GM18868 (cell line): ENCODE measurements around the gene MRPS25.
A peak's percentile ranks its signal among the peaks of the same experiment; 100 is the strongest.

Source experiments
- ATAC-seq: cut with Tn5 transposase; IDR thresholded peaks from one replicate; pipeline ENCODE4 v1.9.1; 2021; ENCODE audit warnings: mild to moderate bottlenecking, moderate library complexity; ENCODE audit not compliant: unreplicated experiment

Gene MRPS25

DNA sequence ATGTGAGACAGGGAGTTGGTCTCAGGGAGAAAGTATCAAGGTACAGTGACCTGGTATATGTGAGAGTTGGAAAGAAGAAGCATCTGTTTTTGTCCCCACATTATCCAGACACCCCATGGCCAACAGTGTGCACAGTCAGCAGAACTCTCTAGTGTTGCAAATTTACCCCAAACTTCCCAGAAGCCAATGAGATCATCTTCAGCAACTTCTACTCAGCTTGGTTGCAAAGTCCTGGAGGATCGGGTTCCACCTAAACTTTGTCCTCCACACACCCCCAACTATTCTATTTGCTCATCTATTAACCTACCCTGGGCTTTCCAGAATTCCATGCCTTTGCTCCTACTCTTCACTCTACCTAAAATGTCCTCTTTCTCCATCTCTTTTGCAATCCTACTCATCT is 18.1 kb upstream of the MRPS25 start:
- ATAC-seq, result no peak

DNA sequence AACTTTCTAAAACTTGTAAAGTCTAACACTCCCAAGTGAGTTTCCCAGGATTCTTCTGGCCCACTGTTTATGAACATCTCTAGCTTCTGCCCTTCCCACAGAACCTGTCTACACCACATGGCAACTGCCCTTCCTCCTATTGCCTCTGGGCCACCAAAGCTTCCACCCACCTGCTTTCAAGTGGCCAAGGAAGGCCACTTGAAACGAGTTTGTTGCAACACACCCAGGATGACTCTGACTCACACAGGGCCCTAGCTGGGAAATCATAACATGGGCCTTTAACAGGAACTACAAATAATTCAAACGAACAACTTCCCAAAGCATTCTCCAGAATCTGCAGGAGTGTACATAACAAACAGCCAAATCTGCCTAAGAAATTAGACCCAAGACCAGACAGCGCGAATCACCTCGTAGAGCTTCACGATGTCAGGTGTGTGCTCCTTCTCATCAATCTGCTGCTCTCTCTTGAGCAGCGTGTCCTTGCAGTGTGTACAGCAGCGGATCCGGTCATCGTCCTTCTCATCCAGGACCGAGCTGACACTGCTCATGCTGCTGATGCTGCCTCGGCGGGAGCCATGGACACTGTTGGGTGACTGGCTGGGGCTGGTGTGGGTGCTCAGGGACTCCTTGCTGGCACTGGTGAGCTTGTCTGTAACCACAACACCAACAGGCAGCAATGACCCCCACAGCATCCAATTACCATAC is 17.0 kb upstream of the MRPS25 start:
- ATAC-seq, result no peak

DNA sequence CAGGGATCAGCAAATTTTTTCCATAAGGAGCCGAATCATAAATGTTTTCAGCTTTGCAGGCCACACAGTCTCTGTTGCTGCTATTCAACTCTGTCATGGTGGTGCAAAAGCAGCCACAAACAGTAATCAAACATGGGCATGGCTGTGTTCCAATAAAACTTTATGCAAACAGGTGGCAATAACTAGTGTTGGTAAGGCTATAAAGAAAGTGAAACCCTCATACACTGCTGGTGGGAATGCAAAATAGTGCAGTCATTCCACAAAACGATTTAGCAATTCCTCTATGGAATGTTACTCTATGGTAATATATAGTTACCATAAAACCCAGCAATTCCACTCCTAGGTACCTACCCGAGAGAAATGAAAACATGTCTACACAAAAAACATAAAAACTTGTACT is 14.0 kb upstream of the MRPS25 start:
- ATAC-seq, result no peak

DNA sequence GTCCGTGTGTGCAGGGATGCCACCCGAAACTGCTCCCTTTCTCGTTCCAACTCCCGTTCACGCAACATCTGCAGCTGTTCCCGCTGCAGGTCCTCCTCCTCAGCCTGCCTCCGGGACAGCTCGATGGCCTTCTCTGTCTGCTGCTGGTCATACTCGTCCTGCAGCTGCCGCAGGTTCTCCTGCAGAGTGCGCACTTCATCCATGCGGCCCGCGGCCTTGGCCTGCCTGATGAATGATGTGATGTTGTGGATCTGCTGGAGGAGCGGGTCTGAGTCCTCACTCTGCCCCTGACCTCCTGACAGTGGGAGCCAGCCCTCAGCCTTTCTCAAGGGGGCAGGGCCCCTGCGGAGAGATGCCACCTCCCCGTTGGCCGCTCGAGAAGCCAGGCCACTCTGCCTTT is 9.4 kb upstream of the MRPS25 start:
- no peak for ATAC-seq

DNA sequence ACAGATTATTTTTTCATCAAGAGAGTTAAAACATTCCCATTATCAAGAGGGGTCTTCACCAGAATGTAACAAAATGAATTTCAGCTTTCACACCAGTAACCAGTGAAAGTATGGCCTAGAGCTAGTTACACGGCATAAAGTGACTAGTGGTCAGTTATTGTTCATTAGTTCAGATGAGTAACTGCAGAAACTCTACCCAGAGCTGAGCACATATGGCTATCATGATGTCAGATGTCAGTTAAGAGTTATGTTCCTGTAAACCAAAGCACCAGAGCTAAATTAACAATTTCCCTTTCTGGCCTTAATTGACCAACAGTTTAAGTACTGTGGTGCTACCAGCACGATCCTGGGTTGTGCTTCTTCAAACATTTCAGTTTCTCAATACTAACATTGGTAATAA is 6.6 kb upstream of the MRPS25 start:
- no peak for ATAC-seq

DNA sequence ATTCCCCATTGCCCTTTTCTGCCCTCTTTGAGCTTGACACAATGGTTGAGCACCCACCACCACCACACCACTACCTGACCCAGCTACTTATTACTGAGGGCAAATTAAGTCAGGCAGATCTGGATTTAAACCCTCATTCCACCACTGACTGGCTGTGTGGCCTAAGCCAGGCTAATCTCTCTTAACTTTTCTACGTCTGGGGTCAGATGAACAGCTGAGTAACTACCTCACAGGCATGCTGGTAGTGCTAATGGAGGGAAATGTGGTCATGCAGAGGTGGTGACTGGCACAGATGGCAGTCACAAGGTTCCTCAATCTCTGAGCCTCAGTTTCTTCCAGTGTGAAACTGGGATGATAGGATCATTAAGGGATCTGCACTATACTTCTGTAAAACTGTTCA is 4.3 kb upstream of the MRPS25 start:
- ATAC-seq, result no peak

DNA sequence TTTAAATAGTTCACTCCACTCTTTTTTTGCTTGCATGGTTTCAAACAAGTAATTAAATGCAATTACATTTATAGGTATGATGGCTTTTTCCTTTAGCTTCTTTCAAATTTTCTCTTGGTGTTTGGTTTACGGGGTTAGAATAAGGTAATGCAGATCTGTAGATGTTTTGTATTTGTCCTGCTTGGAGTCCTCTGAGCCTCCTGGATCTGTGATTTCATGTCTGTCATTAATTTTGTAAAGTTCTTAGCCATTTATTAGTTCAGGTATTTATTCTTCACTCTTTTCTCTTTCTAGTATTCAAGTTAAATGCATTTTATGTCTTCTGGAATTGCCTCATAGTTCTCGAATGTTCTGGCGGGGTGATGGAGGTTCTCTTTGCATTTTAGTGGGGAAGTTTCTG is 1.4 kb upstream of the MRPS25 start:
- ATAC-seq, result no peak

DNA sequence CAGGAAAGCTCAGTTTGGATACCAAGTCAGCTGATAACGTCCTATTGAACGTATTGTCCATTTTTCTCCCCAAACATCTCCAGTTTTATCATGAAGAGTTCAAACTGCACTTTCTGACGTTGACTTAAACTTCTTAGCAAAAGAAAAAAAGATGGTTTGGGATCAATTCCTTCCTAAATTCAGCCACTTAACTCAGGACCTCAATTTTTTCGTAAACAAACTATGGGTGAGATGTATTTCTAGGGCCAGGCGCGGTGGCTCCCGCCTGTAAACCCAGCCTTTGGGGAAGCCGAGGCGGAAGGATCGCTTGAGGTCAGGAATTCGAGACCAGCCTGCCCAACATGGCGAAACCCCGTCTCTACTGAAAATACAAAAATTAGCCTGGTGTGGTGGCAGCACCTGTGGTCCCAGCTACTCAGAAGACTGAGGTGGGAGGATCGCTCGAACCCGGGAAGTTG is 464 bp upstream of the MRPS25 start:
- ATAC-seq, result no peak

DNA sequence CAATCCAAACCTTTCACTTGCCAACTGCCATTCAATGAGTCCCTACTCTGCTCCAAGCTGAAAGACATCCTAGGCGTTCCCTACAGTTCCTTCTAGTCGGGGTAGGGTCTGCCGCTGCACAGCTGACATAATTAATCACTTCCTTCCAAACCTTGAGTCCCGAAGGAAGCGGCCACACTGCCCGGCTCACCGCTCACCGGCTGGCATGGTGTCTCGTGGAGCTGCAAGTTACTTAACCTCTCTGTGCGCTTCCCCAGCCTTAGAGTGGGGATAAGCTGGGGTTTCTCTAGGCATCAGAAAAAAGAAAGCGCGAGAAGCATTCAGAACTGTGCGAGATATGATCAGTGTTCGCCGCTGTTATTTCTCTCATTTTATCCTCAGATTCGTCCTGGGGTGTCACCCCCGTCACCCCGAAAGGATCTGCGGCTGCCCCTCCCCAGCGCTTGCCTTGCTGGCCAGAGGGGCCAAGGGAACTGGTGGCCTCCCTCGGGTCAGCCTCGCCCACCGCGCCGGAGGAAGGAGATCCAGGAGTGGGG is 748 bp downstream of the MRPS25 start:
- ATAC-seq, result peak; percentile 16

DNA sequence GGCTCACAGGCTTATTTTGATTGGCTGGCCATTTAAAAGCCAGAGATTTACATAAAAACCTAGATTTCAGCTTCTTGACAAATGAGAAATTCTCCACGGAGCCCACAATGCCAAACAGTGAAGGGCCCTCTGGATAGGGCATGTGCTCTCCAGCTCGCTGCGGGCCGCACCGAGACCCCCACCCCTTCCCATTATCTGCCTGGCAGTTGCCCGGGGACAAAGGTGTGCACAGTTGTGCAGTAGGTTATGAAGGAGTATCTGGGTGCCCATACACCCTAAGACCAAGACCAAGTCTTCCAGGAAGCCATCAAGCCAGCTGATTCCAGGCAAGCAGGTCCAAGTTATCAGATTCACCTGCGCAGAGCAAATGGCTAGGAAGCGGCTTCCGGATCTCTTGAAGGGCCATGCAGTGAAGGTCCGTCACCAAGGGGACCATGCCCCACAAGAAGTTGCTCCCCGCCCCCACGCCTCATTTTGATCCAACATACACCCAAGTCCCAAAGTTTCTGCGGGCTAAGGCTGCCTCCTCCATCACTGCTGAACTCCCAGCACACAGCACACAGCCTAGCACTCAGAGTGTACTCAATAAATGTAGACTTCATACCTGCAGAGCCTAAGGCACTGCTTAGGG is 1.3 kb downstream of the MRPS25 start:
- no peak for ATAC-seq

DNA sequence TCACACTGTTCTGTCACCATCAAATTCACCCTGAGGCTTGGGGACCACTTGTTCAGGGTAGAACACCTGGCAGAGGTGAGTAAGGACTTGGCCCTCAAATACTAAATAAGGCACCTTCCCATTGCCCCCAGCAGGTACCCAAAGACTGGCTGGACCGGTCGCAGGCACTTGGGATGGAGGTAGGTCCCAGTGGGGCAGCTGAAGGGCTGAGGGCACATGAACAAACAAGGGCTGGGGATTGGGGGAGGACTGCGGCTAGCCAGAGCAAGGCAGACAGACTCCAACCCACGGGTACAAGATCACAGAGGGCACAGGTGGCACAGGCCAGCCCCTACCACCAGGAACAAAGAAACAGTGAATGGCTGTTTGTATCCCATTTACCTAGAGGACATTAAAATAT is 1.9 kb downstream of the MRPS25 start:
- ATAC-seq, result no peak

DNA sequence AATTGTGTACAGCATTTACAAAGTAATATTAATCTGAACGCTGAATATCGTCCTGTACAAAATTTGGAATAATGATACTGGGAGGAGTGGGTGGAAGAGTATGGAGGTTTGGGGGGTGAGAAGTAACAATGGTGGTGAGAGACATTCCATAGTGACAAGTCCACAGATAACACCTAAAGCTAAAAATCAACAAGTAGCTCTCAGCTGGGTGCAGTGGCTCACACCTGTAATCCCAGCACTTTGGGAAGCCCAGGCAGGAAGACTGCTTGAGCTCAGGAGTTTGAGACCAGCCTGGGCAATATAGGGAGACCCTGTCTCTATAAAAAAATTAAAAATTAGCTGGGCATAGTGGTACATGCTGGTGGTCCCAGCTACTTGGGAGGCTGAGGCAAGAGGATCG is 5.1 kb downstream of the MRPS25 start:
- ATAC-seq, result no peak

DNA sequence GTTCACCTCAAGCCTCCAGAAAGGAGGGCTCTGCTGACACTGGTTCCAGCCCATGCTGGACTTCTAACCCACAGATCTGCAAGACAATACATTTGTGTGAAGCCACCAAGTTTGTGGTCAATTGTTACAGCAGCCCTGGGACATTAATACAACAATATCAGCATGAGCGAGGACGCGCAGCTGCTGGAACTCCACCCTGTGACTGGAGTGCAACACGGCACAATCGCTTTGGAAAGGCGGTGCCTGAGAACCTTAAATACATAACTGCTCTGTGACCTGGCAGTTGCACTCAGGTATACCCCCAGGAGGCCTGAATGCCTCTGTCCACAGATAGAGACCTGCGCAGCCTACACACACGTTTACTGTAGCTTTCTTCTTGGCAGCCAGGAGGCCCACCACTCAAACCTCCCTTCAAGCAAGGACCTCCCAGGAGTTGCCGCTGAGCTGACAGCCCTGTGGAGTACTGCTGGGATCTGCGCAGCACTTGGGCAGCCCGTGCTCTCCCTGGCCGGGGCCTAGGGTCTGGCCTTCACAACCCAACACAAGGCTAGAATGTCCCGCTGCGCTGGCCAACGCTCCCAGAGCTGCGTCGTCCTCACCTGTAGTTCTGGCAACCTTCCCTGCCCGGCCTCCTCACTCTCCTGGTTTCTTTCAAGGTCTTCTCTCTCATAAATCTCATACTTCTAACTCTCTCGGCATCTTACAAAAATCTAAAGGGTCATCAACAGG is 8.3 kb downstream of the MRPS25 start:
- no peak for ATAC-seq

DNA sequence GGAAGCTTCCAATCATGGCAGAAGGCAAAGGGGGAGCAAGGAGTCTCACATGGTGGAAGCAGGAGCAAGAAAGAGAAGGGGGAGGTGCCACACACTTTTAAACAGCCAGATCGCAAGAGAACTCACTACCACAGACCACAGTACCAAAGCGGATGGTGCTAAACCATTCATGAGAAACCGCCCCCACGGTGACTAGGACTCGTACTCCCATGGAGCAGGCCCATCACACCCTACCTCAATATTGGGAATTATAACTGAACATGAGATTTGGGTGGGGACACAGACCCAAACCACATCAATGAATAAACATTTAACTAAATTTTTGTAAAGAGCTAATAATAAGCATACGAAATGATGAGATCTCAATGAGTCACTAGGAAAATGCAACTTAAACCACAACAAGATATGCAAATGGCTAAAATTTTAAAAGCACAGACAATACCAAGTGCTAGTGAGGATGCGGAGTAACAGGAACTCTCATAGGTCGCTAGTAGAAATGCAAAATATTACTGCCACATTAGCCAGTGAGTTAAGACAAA is 10.0 kb downstream of the MRPS25 start:
- peak; percentile 47 for ATAC-seq

DNA sequence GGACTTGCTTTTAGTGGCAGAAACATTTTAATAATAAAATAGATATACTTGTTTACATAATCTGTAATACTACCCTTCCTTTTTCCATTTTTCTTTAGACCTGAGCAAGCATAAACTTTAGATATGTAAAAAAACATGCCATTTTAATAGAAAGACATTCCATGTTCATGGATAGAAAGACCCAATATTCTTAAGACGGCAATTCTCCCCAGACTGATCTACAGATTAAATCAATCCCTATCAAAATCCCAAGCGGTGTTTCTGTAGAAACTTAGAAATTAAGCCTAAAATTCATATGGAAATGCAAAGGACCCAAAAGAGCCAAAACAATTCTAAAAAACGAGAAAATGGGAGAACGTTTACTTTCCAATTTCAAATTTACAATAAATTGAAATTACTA is 11.6 kb downstream of the MRPS25 start:
- no peak for ATAC-seq

DNA sequence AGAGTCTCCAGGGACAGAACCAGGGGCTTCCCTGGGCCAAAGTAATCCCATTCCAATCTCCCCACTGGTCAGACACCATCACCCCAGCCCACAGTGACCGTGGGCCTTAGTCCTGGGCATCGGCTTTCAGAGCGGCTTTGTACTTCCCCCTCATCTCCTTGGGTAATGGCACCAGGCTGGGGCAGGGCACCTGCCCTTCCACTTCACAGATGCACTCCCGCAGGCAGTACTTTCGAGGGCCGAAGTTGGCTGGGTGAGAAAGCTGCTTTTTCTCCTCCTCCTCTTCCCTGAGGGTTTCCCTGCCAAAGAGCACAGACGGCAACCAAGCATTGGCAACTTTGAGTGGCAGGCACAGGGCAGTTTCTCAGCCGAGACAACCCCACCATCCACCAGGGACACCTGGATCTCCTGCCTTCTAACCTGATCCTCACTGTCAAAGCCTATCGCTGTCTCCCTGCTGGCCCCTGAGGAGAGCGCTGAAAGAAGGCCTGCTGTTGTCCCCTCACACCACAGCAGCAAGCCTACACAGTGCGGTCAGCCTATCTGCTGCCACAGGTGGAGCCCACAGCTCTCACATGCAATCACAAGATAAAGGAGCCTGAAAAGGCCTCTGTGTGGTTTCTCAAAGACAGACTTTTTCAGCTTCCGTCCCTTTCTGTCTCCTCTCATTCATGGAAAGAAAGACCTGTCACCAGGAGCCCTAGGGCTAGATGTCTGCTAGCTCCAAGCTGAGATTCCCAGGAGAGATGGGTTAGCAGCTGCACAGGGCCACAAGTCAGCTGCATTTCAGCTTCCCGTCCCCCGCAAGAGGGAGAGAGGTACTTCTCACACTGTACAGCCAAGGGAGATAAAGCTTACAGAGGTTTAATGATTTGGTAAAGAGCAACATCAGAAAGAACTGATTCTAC is 12.5 kb downstream of the MRPS25 start:
- ATAC-seq, result no peak

DNA sequence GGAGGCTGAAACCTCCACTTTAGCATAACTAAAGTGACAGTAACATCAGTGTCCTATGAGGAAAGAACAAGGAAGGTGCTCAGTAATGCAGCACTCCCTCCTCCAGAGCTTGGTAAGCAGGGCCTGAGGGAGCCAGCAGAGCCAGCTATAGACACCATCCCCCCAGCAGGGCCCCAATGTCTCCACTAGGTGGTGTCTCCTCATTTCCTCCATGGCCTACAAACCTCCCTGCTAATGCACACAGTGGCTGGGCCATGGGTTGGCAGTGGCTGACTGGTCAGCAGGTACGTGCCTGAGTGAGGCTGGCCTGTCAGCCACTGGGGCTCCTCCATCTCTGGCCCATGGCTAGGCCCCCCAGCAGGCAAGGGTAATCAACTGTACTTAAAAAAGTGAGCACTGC is 13.6 kb downstream of the MRPS25 start:
- ATAC-seq, result peak; percentile 64

DNA sequence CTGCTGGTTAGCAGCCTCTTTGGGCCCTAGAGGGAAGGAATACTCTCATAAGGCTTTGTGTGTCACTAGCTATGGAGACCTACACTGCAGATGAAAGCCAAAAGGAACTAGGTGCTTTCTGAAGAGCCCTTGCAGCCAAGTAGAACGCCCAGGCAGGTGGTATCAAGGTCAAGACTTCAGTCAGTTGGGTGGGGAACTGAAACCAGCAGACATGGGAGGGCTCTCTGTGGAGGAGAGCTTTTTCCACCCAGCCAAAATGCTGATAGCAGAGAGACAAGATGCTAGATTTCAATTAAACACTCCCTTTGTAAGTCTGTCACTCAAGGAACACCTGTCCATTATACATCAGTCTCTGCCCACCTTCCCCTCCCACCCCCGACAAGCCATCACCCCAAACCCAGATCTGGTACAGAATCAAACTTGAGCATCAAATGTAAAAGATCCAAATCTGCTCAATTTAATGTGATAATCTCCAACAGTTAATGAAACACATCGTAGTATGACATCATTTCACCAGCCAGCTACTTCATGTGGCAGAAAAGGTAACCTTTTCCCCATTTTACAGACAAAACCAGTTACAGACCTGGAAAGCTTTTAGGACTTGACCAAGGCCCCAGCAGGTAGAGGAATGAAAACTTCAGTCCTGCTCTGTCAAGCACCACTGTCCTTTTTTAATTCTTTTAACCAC is 14.6 kb downstream of the MRPS25 start:
- peak; percentile 81 for ATAC-seq

DNA sequence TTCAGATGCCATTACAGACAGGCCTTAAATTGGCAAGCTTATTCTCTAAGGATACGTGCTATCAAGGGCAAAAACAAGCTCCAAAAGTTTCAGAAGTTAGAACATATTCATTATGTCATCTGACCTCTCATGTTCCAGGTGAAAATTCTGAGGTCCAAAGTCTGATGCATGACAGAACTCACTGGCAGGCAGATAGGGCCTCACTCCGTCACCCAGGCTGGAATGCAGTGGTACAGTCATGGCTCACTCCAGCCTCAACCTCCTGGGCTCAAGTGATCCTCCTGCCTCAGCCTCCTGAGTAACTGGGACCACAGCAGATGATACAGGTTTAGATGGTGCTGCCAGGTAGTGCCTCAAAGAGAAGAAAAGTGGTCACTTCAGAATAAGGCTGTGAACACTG is 15.5 kb downstream of the MRPS25 start:
- ATAC-seq, result no peak

DNA sequence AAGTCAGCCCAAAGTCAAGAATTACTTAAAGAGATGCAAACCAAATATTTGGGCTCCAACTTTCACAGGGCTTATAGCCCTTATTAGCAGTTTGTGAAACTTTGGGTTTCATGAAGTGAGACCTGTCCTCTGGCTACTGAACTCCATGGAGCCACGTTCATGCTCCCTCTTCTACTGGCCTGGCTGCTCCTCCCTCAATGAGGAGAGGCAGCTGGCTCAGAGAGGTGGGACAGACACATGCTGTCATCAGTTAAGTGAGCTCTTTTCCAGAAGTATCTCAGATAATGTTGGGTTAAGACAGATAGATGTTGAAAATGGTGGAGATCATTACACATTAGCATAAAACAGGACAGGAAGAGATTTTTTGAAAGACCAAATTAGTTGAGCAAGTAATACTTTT is 19.4 kb downstream of the MRPS25 start:
- ATAC-seq, result no peak
